ENCODE data around the gene PTN.
"Not testable (repeated sequence)": the region's sequence is repeated elsewhere in the genome, so short reads cannot be mapped to it uniquely, and the experiment has no call there.

The PTN gene

DNA sequence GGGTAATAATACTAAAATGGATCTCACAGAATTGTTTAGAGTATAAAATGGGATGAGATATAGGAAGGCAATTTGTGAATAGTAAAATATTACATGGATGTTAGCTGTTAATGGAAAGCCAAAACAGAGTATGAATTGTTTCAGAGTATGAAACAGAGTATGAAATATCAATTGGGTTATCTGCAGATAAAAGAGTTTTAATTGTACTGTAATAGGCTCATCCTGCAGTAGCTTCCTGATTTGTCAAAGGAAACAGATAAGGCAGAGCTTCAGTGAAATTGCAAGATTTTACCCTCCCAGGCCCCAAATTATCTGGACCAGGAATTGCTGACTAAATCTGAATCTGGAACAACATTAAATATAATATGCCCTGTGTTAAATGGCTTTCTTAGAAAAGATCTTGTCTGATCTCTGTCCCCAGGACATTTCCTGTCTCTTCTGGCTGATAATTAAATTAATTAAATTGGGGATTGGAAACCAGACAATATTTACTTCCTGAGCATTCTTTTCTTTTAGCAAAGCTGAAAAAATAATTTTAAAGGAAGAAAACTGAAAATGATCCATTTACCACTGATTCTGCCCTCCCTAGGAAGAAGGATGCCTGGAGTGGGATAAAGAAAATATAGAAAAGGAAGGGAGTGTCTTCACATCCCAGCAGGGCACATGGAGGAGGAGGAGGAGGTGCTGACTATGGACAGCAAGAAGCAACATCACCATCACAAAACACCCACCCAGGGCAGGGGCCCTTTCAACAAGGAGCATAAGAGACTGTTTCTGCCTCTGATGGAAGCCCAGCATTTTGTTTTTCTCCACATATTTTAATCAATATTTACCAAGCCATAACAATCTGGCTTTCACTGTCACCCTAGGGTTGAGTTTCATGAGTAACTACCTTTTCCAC, 18.5 kb downstream of the PTN start:
- no peak for DNase-seq (ENCODE audit: low read depth)

DNA sequence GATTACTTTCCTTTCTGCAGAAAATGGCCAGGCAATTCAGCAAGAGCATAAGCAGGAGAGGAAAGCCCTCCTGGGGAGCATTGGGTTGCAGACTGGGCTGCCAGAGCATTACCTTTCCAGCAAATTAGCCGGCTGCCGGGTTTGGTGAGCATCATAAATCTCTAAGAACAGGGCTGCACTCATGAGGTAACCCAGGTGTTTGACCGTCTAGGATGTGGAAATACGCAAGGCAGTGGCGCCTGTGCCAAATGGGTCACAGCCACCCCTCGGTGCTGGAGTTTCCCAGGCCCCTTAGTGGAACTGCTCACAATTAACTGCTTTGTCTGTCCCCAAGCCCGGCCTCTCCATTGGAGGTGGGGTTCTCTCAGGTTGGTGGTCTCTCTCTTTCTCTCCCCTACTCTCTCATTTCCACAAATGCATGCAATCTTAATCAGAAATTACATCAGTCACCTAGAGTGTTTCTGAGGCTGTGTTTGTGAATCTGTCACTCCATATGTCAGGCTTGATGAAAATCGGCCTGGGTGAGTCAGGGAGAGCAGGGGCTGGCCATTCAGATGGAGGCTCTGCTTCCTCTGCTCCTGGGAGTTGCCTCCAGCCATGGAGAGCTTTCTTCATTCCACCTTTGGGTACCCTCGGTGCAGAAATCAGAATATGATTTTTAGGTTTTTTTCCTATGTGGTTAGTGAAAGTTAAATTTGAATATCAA, 26.7 kb downstream of the PTN start:
- DNase-seq (ENCODE audit: low read depth) = no peak

GRCh38 chr7:137313201-137313600, 30.3 kb downstream of the PTN start:
- DNase-seq (ENCODE audit: low read depth) = no peak

DNA sequence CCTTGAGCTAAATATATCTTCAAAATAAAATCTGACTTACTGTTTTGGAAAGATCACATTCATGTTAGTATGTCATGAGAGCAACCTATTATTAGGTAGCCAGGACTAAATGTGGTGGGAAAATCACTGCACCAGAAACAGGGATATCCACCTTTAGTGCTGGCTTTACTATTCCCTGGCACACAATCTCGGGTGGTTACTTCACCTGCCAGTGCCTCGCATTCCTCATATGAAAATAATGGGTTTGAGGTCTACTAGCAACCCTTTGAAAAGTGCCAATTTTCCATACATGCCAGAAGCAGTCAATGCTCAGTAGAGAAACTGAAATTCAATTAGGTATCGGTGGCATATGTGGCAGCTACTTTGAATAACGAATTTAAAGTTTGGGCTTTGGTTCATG, 36.8 kb downstream of the PTN start:
- no peak for DNase-seq (ENCODE audit: low read depth)

DNA sequence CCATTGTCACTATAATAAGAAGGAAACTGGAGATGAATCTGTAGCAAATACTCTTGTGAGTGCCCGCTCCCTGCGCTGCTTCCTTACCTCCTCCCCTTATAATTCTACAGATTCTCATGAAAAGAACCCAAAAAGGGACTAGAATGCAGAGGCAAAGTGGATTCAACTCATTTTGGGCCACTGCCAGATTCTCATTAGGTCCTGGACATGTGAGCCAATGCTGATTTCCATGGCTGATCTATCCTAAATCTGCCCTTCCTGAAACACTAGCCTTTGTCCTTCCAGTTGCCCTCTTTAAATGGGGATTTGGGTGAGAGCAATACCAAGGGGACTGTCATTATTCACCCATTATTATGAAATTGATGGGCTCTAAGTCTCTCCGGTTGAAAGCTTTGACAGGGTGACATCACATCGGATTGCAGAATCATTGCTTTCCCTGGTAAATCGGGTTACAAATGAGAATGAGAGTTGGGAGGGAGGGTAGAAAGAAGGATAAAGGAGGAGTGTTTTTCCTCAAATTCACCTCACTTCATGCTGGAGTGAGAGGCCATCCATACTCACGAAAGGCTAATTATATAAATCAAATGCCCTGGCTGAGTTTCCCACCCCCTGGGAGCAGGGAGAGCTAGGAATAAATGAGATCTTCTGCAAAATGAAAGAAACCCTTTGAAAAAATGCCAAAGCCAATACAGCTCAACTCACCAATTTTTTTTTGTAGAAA, 37.5 kb downstream of the PTN start:
- no peak for DNase-seq (ENCODE audit: low read depth)

DNA sequence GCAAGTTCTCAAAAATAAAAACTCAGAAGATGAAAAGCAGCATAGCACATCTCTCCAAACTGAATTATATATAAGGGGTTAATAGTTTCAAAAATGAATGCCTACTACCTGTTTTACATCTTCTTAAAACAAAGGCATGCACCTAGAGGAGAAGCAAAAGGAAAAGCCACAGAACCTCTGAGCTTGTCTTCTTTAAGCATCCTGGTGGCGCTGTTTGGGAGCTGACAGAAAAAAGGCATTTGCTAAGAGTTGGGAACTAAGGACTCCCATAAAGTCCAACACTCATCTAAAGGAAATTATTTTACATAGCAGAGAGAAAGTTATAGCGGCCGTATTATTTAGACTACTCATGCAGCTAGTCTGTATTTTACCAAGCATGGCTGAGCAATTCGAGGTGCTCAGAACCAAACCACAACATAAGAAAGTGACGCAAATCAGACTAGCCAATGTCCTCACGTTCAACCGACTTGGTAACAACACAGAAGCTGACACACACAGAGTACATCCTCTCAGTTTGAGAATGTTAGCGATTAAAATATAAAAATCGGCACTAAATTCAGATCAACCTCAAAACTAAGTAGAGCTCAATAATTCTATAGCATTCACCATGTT, 38.8 kb downstream of the PTN start:
- no peak for DNase-seq (ENCODE audit: low read depth)

- no peak for DNase-seq (ENCODE audit: low read depth)
Measured at GRCh38 chr7:137304165-137304564, 39.4 kb downstream of the PTN start.

GRCh38 chr7:137302081-137302480, 41.5 kb downstream of the PTN start:
- DNase-seq (ENCODE audit: low read depth) = no peak

DNA sequence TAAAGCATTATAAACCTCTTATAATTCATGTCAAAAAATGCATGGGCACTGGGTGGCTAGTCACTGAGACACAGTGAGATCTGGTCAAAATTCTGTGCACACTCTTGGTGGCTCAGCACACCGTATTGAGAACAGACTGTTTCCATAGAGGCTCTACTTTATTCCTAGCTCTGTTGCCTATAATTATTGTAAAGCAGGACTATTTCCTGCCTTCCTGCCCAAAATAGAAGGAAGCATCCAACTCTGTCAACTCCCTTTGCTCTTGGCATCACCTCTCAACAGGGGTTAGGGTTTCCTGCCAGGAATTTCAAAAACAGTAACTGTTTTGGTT, 45.1 kb downstream of the PTN start:
- no peak for DNase-seq (ENCODE audit: low read depth)

- no peak for DNase-seq (ENCODE audit: low read depth)
Measured at GRCh38 chr7:137297551-137298463, 45.7 kb downstream of the PTN start.

DNA sequence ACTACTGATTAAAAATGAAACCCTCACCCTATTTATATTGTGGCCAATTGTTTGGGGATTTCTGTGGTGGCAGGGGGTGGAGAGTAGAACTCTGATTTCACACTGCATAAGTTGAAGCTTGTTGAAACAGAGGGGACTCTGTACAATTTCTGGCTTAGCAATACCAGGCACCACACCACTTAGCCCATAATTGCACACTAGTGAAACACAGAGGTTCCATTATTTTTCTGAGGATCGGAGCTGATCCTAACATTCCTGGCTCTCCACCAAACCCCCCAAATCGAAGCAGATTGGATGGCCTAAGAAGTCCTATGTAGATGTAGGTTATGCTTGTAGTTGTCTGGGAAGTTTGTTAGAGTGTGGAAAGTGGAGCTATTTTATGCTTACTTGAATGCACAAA, 47.0 kb downstream of the PTN start:
- DNase-seq (ENCODE audit: low read depth) = no peak

DNA sequence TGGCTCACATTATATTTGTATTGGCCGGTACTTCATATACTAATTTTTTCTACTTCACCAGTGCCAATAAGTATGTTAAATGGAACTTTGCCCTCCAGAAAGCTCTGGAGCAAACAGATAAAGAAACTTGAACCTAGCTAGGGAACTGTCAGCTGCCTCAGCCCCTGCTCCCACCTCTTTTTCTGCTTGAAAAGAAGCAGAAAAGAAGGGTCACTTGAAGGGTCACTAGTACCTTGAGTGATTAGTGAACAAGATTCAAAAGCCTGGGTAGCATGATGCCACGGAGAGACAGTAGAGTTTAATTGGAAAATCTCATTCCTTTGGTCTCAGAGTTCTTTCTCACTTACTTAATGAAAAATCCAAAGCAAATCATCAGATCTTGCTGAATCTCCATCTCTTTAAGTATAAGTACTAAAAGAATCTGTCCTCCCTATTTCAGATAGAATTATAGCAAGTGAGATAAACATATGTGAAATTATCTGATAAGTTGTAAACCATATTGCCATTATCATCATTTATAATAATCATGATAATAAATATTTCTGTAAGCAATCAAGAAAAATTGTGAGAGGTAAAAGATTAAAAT, 47.7 kb downstream of the PTN start:
- no peak for DNase-seq (ENCODE audit: low read depth)

- DNase-seq (ENCODE audit: low read depth) = no peak
Measured at GRCh38 chr7:137289101-137289500, 54.4 kb downstream of the PTN start.

- DNase-seq (ENCODE audit: low read depth) = no peak
Measured at GRCh38 chr7:137287651-137288258, 55.8 kb downstream of the PTN start.

GRCh38 chr7:137283153-137283552, 60.4 kb downstream of the PTN start:
- DNase-seq (ENCODE audit: low read depth) = no peak

- no peak for DNase-seq (ENCODE audit: low read depth)
Measured at GRCh38 chr7:137282043-137282442, 61.5 kb downstream of the PTN start.

DNA sequence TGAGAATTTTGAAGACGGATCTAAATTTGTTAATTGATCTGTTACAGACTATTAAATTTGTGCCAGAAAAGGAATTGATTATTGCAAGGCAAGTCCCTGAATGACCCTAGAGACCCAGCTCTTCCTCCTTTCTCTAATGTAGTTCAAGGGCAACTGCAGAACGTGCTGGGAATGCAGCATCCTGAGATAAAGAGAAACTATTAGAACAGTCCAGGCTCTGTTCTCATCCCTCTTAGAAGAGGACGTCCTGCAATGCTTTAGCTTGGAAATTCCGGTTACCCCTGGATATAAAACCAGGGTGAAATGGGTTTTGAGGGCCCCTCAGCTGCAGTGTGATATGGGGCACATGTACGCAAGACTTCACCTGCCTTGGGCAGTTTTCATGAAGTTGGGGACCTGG, 67.3 kb downstream of the PTN start:
- no peak for DNase-seq (ENCODE audit: low read depth)

- DNase-seq (ENCODE audit: low read depth) = no peak
Measured at GRCh38 chr7:137272249-137272648, 71.3 kb downstream of the PTN start.

GRCh38 chr7:137269240-137269639, 74.3 kb downstream of the PTN start:
- DNase-seq (ENCODE audit: low read depth) = no peak

DNA sequence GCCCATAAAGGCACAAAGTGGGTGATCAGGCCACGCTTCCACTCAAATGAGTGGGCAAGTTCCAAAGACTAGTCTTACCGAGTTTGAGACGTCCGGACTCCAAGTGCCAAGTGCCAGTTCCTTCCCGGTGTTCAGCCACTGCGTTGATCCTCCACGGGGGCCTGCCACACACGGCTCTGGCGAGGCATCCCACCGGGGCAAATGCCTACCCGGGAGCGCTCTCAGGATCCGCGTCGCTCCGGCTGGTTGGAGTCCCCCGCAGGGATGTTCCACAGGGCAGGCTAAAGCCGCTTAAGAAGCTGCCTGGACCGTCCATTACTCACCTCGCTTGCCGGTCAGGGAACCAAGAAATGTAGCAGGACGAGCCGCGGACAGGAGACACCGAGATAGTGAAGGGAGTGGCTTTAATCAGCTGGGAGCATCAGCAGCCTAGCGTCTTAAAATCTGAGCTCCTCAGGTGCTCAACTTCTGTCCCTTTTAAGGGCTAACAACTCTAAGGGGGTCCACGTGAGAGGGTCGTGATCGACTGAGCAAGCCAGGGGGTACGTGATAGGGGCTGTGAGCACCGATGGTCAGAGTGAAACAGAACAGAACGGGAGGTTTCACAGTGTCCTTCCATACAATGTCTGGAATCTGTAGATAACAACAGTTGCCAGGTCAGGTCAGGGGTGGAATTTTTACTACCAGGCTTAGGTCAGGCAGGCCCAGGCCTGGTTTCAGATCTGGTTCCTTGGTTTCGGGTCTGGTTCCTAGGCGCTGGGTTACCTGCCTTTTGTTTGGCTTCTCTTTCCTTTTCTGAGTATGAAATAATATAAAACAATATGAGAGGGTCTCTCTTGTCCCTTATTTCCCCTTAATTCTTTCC, 75.3 kb downstream of the PTN start:
- not testable (repeated sequence) for DNase-seq (ENCODE audit: low read depth)
